K562 (cell line): ENCODE data around the gene KCNJ5. TPM values are rescaled to one million over a fixed set of nuclear protein-coding genes. Genes with fewer than 3 reads are reported as not detected.

Experiments
- ATAC-seq: fragments of 200-7000 bp; cut with Tn5 transposase; 3 replicates; pipeline ENCODE4 v1.9.1; 2020; ENCODE audit warnings: moderate library complexity
- BruUV-seq: library from RNA; stranded (reverse); fragments of 400-500 nt; replicated peaks from 2 replicates; lab custom pipeline; 2021; lab: Mats Ljungman, UMichigan
- CTCF ChIA-PET: fragments of 300-600 bp; formaldehyde crosslinking; extraction: SDS; loops from one replicate; lab custom pipeline; 2021; ENCODE audit warnings: low intra/inter-chr PET ratio; lab: Yijun Ruan, JAX
- POLR2A ChIA-PET: fragments of 300-600, 350-650 bp; sonication (Branson Sonifier 250); formaldehyde crosslinking; extraction: SDS; loops from one replicate; lab custom pipeline; 2021; ENCODE audit warnings: antibody characterized with exemption, inconsistent platforms; lab: Yijun Ruan, JAX
- DNase-seq, 4 experiments: peaks; one replicate each; pipeline versions ENCODE4 v3.0.0 to v3.0.0-alpha.2; 2011 to 2018; ENCODE audit warnings: low spot score in 3 of 4, mixed read lengths in 3 of 4; ENCODE audit errors: extremely low read depth in 1 of 4
- FAIRE-seq: peaks from 2 replicates; lab custom pipeline; 2011; peaks lifted over from hg19 to GRCh38; lab: Jason Lieb, UNC
- H2AFZ ChIP-seq: 2 replicates; pipeline ENCODE4 v1.6.0; 2011; ENCODE audit warnings: low read depth, low read length, control low read depth, inconsistent platforms
- H3K27ac ChIP-seq: fragments of 200-600 bp; 3 replicates; pipeline ENCODE4 v1.8.0; 2011; ENCODE audit warnings: low read depth, mild to moderate bottlenecking, control low read depth, inconsistent platforms, low read length, moderate library complexity, mixed read lengths; ENCODE audit errors: extremely low read depth
- H3K27me3 ChIP-seq, 2 experiments: fragments of 300-600 bp in 1 of 2; 2 replicates in 1 of 2; 3 replicates in 1 of 2; pipeline versions ENCODE4 v1.6.0 to v1.8.0; 2011; ENCODE audit warnings: inconsistent platforms in 2 of 2, low read length in 2 of 2, mild to moderate bottlenecking in 1 of 2, mixed read lengths in 1 of 2, moderate library complexity in 1 of 2; ENCODE audit not compliant: control insufficient read depth in 2 of 2, insufficient read depth in 2 of 2
- H3K36me3 ChIP-seq: fragments of 300-600 bp; 3 replicates; pipeline ENCODE4 v1.8.0; 2011; ENCODE audit warnings: mild to moderate bottlenecking, low read length, inconsistent platforms; ENCODE audit not compliant: control insufficient read depth, insufficient read depth
- H3K4me1 ChIP-seq, 2 experiments: fragments of 200-600 bp in 1 of 2; replicated peaks in 1 of 2; 2 replicates in 1 of 2; 3 replicates in 1 of 2; pipeline versions ENCODE4 v1.5.1 to v1.8.0; 2011; ENCODE audit warnings: inconsistent platforms in 2 of 2, low read length in 2 of 2, mild to moderate bottlenecking in 1 of 2, mixed read lengths in 1 of 2, moderate library complexity in 1 of 2; ENCODE audit not compliant: control insufficient read depth in 2 of 2, insufficient read depth in 2 of 2
- H3K4me2 ChIP-seq: 2 replicates; pipeline ENCODE4 v1.6.1; 2011; ENCODE audit warnings: low read length, control low read depth, inconsistent platforms, mixed read lengths; ENCODE audit not compliant: insufficient read depth
- H3K4me3 ChIP-seq: fragments of 200-600 bp; sonication (generic), shearing (Covaris generic); 2 replicates; pipeline ENCODE4 v1.5.1; 2016; ENCODE audit warnings: control low read depth, inconsistent platforms
- H3K79me2 ChIP-seq: fragments of 200-600 bp; 3 replicates; pipeline ENCODE4 v1.8.0; 2011; ENCODE audit warnings: low read length, inconsistent platforms; ENCODE audit not compliant: control insufficient read depth, insufficient read depth
- H3K9ac ChIP-seq, 2 experiments: 2 replicates each; pipeline versions ENCODE4 v1.6.0 to v1.6.1; 2011; ENCODE audit warnings: low read depth in 2 of 2, low read length in 2 of 2, control low read depth in 1 of 2, inconsistent platforms in 1 of 2, mild to moderate bottlenecking in 1 of 2, mixed read lengths in 1 of 2; ENCODE audit not compliant: insufficient read depth in 1 of 2
- H3K9me1 ChIP-seq: one replicate; pipeline ENCODE4 v1.6.0; 2011; ENCODE audit warnings: inconsistent platforms, mild to moderate bottlenecking, low read length, moderate library complexity; ENCODE audit not compliant: control insufficient read depth, insufficient read depth
- H3K9me3 ChIP-seq: replicated peaks from 2 replicates; pipeline ENCODE4 v1.5.1; 2011; ENCODE audit warnings: low read depth, low read length, inconsistent platforms; ENCODE audit not compliant: control insufficient read depth, insufficient read depth
- H4K20me1 ChIP-seq: replicated peaks from 2 replicates; pipeline ENCODE4 v1.6.1; 2011; ENCODE audit warnings: low read length, inconsistent platforms, mixed read lengths; ENCODE audit not compliant: control insufficient read depth, insufficient read depth
- CEBPB ChIP-seq: fragments of 450-650 bp; IDR thresholded peaks from 2 replicates; pipeline ENCODE4 v1.6.1; 2016; ENCODE audit warnings: missing genetic modification characterization, missing compliant biosample characterization
- EWSR1 ChIP-seq: fragments of 450-650 bp; IDR thresholded peaks from 2 replicates; pipeline ENCODE4 v1.6.1; 2018; ENCODE audit warnings: borderline replicate concordance, mild to moderate bottlenecking, low read depth, moderate library complexity; ENCODE audit not compliant: partially characterized antibody
- MAZ ChIP-seq, 2 experiments: fragments of 450-650 bp in 1 of 2; sonication (generic) in 1 of 2; formaldehyde crosslinking; IDR thresholded peaks in 1 of 2; conservative IDR thresholded peaks in 1 of 2; 2 replicates each; pipeline versions ENCODE4 v1.4.0 to v1.5.0; 2020; ENCODE audit warnings: mild to moderate bottlenecking in 1 of 2, missing genetic modification reagents in 1 of 2
- RFX1 ChIP-seq: fragments of 450-650 bp; IDR thresholded peaks from 2 replicates; pipeline ENCODE4 v1.6.1; 2016; ENCODE audit warnings: mild to moderate bottlenecking, moderate library complexity
- ZNF561 ChIP-seq: fragments of 450-650 bp; formaldehyde crosslinking; conservative IDR thresholded peaks from 2 replicates; pipeline ENCODE4 v1.4.0; 2020; ENCODE audit warnings: mild to moderate bottlenecking, moderate library complexity
- ZNF668 ChIP-seq: fragments of 250-450 bp; sonication (Bioruptor Pico); IDR thresholded peaks from 2 replicates; pipeline ENCODE4 v1.8.0; 2022; ENCODE audit warnings: mild to moderate bottlenecking, inconsistent platforms
- ZNF77 ChIP-seq: fragments of 250-450 bp; sonication (Bioruptor Pico); IDR thresholded peaks from 2 replicates; pipeline ENCODE4 v1.5.0; 2020
- WGBS: fragments of 100-300 bp; shearing (Covaris generic); methylation state at CpG from one replicate; pipeline ENCODE4 v1.1.6; 2016; ENCODE audit warnings: low coverage, mixed read lengths; ENCODE audit not compliant: insufficient coverage; ENCODE audit errors: missing lambda C conversion rate; 5-methylcytosine and 5-hydroxymethylcytosine counted together
- in situ Hi-C: fragments of 300-500 bp; cut with MboI; formaldehyde crosslinking; loops from 4 replicates; pipeline ENCODE4 v1.15.0; 2018; ENCODE audit warnings: inconsistent platforms, mixed read lengths
- intact Hi-C: fragments of 100-400 bp; cut with micrococcal nuclease; formaldehyde crosslinking; loops from 2 replicates; pipeline ENCODE4 v1.14.2; 2022
- polyA plus RNA-seq, 8 experiments: library from polyadenylated mRNA; depleted of rRNA in 4 of 8; stranded (reverse) in 5 of 8; unstranded in 3 of 8; fragments of >200 nt; fragmentation: Nextera tagmentation in 2 of 8; fragmentation: Illumina TruSeq in 1 of 8; extraction: Ambion mirVana in 2 of 8; extraction: Trizol in 1 of 8; gene quantifications; 2 replicates each; pipeline versions ENCODE4 v1.2.1 to v1.2.3, GENCODE V29; 2011 to 2014; ENCODE audit warnings: inconsistent platforms in 1 of 8, missing spikeins in 1 of 8
- total RNA-seq, 7 experiments: library from RNA; depleted of rRNA in 6 of 7; stranded (reverse); fragments of >200 nt in 6 of 7; fragmentation: Illumina TruSeq in 2 of 7; extraction: Trizol in 2 of 7; gene quantifications; 2 replicates each; pipeline versions ENCODE4 v1.2.1 to v1.2.3, GENCODE V29; 2011 to 2021; ENCODE audit warnings: low replicate concordance in 1 of 7
- TF ChIP-seq, protein P1 (sequence below): fragments of 250-450 bp; sonication (Bioruptor Pico); IDR thresholded peaks from 2 replicates; pipeline ENCODE4 v1.4.0; 2020; ENCODE audit warnings: borderline replicate concordance

Gene KCNJ5
- total and polyA plus RNA-seq, 9 of the 15 experiments (the other 6 are each of a cell fraction or from before 2014, with no cell fraction given), result 0.04 TPM; not detected in 8

DNA sequence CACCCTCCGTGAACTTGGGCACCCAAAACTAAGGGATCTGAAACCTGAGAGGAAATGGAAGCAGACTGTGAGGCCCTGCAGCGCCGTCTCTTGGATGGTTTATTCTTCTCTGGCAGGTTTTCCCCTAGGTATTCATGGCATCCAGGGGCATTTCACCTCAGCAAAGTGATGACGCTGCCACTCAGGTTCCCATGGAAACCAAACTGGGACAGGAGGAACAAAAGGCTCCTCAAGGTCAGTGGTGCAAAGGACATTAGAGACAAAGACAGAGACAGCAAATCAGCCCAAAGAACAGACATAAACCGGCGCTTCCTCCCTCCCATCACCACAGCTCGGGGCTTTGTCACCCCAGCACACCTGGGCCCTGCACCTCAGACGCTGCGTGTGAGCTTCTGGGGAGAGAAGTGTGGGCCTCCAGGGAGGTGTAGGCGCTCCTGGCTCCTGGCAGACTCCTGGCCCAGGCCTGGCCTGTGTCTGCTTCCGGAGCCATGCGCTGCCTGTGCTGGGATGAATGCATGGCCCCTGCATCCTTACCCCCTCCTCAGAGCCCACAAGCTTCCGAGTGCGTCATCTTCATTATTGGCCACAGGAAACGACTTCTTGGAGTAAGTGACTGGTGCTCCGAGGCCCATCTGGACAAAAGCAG is 45.6 kb downstream of the KCNJ5 start:
- no peaks in the 10 kb centered on the region for H3K79me2 ChIP-seq
- intact Hi-C loops, result no loop called here
- no peaks in the 10 kb centered on the region for H3K36me3 ChIP-seq
- no peaks in the 10 kb centered on the region for H3K9me3 ChIP-seq
- no peaks in the 10 kb centered on the region for H3K4me1 ChIP-seq
- H4K20me1 ChIP-seq, result no peaks in the 10 kb centered on the region
- no peak overlapping the region for H2AFZ ChIP-seq
- in situ Hi-C loops, result no loop called here
- H3K9me1 ChIP-seq, result no peaks in the 10 kb centered on the region
- no peak for ATAC-seq
- DNase-seq, result no peak
- H3K27ac ChIP-seq, result no peak overlapping the region
- no peak overlapping the region for H3K4me3 ChIP-seq
- FAIRE-seq, result no peak
- no peak overlapping the region for H3K9ac ChIP-seq
- peaks cover 0 to 37% of the 10 kb centered on the region in 2 experiments; a peak in 3 of 5 replicates for H3K27me3 ChIP-seq
- 2% methylated on average over 16 of the region's 16 CpGs for WGBS
- BruUV-seq, result no TSS peak
- CTCF ChIA-PET, result no interaction called here
- POLR2A ChIA-PET, result interaction anchor here (0.7 kb wide), 1 partner anchor 528 kb away, joined by 3 read pairs; no protein-coding TSS in a partner anchor
- TF ChIP-seq ZNF668 (CRISPR knock-in tag) (no peak), CEBPB (tag) (no peak), RFX1 (peak; percentile 26; the same call in 1 of the 2 replicates), ZNF561 (CRISPR knock-in tag) (no peak)
- no peak overlapping the region for H3K4me2 ChIP-seq

DNA sequence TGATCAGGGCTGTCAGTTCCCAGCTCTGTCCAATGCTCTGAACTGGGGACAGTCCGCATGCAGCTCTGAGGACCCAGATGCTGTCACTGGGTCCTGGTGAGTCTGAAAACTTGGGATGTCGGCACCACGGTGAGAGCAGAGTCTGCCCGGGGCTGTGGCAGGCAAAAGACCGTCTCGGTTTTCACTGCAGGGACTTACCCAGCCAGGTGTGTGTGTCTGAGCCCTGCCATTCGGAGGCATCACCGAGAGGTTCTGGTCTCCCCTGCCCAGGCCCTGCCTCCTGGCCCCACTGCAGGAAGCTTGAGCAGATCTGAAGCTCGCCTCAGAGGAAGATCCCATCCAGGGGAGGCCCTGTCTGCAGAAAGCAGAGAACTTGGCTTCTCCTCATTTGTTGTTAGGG is 46.3 kb downstream of the KCNJ5 start:
- no TSS peak for BruUV-seq
- Histone ChIP-seq H3K9me3 (no peaks in the 10 kb centered on the region), H3K27ac (no peak overlapping the region), H3K4me2 (no peak overlapping the region), H3K27me3 (peaks cover 2 to 45% of the 10 kb centered on the region in 2 experiments; a peak in 4 of 5 replicates), H2AFZ (no peak overlapping the region), H3K36me3 (no peaks in the 10 kb centered on the region), H3K9ac (no peak overlapping the region), H3K4me1 (no peaks in the 10 kb centered on the region), H3K79me2 (no peaks in the 10 kb centered on the region), H4K20me1 (no peaks in the 10 kb centered on the region), H3K4me3 (no peak overlapping the region), H3K9me1 (no peaks in the 10 kb centered on the region)
- intact Hi-C loops (no loop called here), in situ Hi-C loops (no loop called here)
- no peak for ATAC-seq
- ChIA-PET POLR2A (no interaction called here), CTCF (no interaction called here)
- DNase-seq, result no peak
- FAIRE-seq, result no peak
- WGBS, result 1% methylated on average over 9 of the region's 9 CpGs
- TF ChIP-seq EWSR1 (no peak), MAZ (CRISPR knock-in tag; conservative IDR thresholded peaks at IDR 0.05 in 1 of 2, IDR thresholded peaks at IDR 0.05 in 1 of 2) (no peak), ZNF77 (CRISPR knock-in tag) (no peak)
- TF ChIP-seq, protein P1, sequence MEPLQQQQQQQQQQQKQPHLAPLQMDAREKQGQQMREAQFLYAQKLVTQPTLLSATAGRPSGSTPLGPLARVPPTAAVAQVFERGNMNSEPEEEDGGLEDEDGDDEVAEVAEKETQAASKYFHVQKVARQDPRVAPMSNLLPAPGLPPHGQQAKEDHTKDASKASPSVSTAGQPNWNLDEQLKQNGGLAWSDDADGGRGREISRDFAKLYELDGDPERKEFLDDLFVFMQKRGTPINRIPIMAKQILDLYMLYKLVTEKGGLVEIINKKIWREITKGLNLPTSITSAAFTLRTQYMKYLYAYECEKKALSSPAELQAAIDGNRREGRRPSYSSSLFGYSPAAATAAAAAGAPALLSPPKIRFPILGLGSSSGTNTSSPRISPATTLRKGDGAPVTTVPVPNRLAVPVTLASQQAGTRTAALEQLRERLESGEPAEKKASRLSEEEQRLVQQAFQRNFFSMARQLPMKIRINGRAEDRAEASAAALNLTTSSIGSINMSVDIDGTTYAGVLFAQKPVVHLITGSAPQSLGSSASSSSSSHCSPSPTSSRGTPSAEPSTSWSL, result no peak
